IMR-90 (cell line): ENCODE data around the gene FANCF. TPM values are rescaled to one million over a fixed set of nuclear protein-coding genes. Genes with fewer than 3 reads are reported as not detected.

ENCODE experiments used
- ATAC-seq: fragments of 200-7000 bp; cut with Tn5 transposase; 2 replicates; pipeline ENCODE4 v1.9.1; 2020; ENCODE audit warnings: low read depth, mild to moderate bottlenecking, moderate library complexity
- BruUV-seq: library from RNA; stranded (reverse); fragments of 400-500 nt; replicated peaks from 2 replicates; lab custom pipeline; 2021; lab: Mats Ljungman, UMichigan
- CTCF ChIA-PET: fragments of 300-600 bp; formaldehyde crosslinking; extraction: SDS; loops from one replicate; lab custom pipeline; 2021; ENCODE audit warnings: antibody characterized with exemption; lab: Yijun Ruan, JAX
- POLR2A ChIA-PET: fragments of 300-600 bp; sonication (Branson Sonifier 250); formaldehyde crosslinking; loops from one replicate; lab custom pipeline; 2022; ENCODE audit warnings: antibody characterized with exemption; ENCODE audit not compliant: unreplicated experiment; lab: Charles Lee
- DNase-seq: peaks from one replicate; pipeline ENCODE4 v3.0.0; 2013
- H2AFZ ChIP-seq: replicated peaks from 2 replicates; pipeline ENCODE3; 2013; ENCODE audit warnings: low read length, mild to moderate bottlenecking; ENCODE audit not compliant: poor library complexity
- H2AK5ac ChIP-seq: 2 replicates; pipeline ENCODE4 v1.6.1; 2013; ENCODE audit warnings: low read depth, low read length, inconsistent platforms
- H2AK9ac ChIP-seq: replicated peaks from 2 replicates; pipeline ENCODE3; 2013; ENCODE audit warnings: mild to moderate bottlenecking, low read depth, low read length, moderate library complexity; ENCODE audit not compliant: poor library complexity
- H2BK120ac ChIP-seq: 2 replicates; pipeline ENCODE4 v1.6.1; 2013; ENCODE audit warnings: low read depth, low read length, inconsistent platforms
- H2BK15ac ChIP-seq: 3 replicates; pipeline ENCODE4 v1.6.1; 2013; ENCODE audit warnings: low read depth, low read length, inconsistent platforms
- H2BK20ac ChIP-seq: 2 replicates; pipeline ENCODE4 v1.6.1; 2013; ENCODE audit warnings: low read depth, mild to moderate bottlenecking, inconsistent platforms, low read length, moderate library complexity
- H2BK5ac ChIP-seq: 2 replicates; pipeline ENCODE4 v1.6.1; 2013; ENCODE audit warnings: mild to moderate bottlenecking, low read depth, low read length, inconsistent platforms; ENCODE audit not compliant: poor library complexity, severe bottlenecking
- H3K14ac ChIP-seq: replicated peaks from 2 replicates; pipeline ENCODE4 v1.6.1; 2013; ENCODE audit warnings: low read depth, low read length, inconsistent platforms
- H3K18ac ChIP-seq: 2 replicates; pipeline ENCODE4 v1.6.1; 2013; ENCODE audit warnings: low read depth, low read length, control low read depth
- H3K23ac ChIP-seq: 2 replicates; pipeline ENCODE4 v1.6.1; 2013; ENCODE audit warnings: low read depth, low read length, inconsistent platforms
- H3K27ac ChIP-seq: 2 replicates; pipeline ENCODE4 v1.5.1; 2013; ENCODE audit warnings: mild to moderate bottlenecking, control low read depth, low read length; ENCODE audit not compliant: insufficient read depth
- H3K27me3 ChIP-seq: 2 replicates; pipeline ENCODE4 v1.6.1; 2013; ENCODE audit warnings: low read length; ENCODE audit not compliant: control insufficient read depth, insufficient read depth
- H3K36me3 ChIP-seq: 2 replicates; pipeline ENCODE4 v1.6.1; 2013; ENCODE audit warnings: low read length, mixed read lengths; ENCODE audit not compliant: control insufficient read depth, insufficient read depth
- H3K4ac ChIP-seq: 2 replicates; pipeline ENCODE4 v1.6.1; 2013; ENCODE audit warnings: low read depth, low read length, inconsistent platforms
- H3K4me1 ChIP-seq: 2 replicates; pipeline ENCODE4 v1.6.1; 2013; ENCODE audit warnings: low read length, mixed read lengths; ENCODE audit not compliant: control insufficient read depth, insufficient read depth
- H3K4me2 ChIP-seq: 2 replicates; pipeline ENCODE4 v1.6.1; 2013; ENCODE audit warnings: low read depth, mild to moderate bottlenecking, control low read depth, low read length, moderate library complexity
- H3K4me3 ChIP-seq: 2 replicates; pipeline ENCODE4 v1.5.1; 2013; ENCODE audit warnings: low read depth, mild to moderate bottlenecking, control low read depth, low read length, moderate library complexity; ENCODE audit not compliant: insufficient read depth
- H3K56ac ChIP-seq: 2 replicates; pipeline ENCODE4 v1.6.1; 2013; ENCODE audit warnings: low read length, inconsistent platforms; ENCODE audit not compliant: insufficient read depth; ENCODE audit errors: extremely low read depth
- H3K79me1 ChIP-seq, 2 experiments: 2 replicates each; pipeline ENCODE4 v1.6.1; 2013; ENCODE audit warnings: low read length in 2 of 2, inconsistent platforms in 1 of 2, low read depth in 1 of 2
- H3K9ac ChIP-seq: 2 replicates; pipeline ENCODE4 v1.6.1; 2013; ENCODE audit warnings: low read depth, low read length, control low read depth
- H3K9me1 ChIP-seq: 2 replicates; pipeline ENCODE4 v1.6.1; 2013; ENCODE audit warnings: low read length, inconsistent platforms; ENCODE audit not compliant: insufficient read depth
- H3K9me3 ChIP-seq: 2 replicates; pipeline ENCODE4 v1.6.1; 2013; ENCODE audit warnings: low read length; ENCODE audit not compliant: control insufficient read depth, insufficient read depth
- H4K20me1 ChIP-seq: 2 replicates; pipeline ENCODE4 v1.6.1; 2013; ENCODE audit warnings: low read length, inconsistent platforms; ENCODE audit not compliant: insufficient read depth
- H4K5ac ChIP-seq: 2 replicates; pipeline ENCODE4 v1.6.1; 2013; ENCODE audit warnings: mild to moderate bottlenecking, low read depth, low read length, control low read depth
- H4K8ac ChIP-seq, 2 experiments: 2 replicates each; pipeline ENCODE4 v1.6.1; 2013; ENCODE audit warnings: low read depth in 2 of 2, low read length in 2 of 2, control low read depth in 1 of 2, inconsistent platforms in 1 of 2
- H4K91ac ChIP-seq: 2 replicates; pipeline ENCODE4 v1.6.1; 2013; ENCODE audit warnings: low read depth, low read length, inconsistent platforms; ENCODE audit not compliant: insufficient read depth
- CHD1 ChIP-seq: IDR thresholded peaks from 2 replicates; pipeline ENCODE4 v1.6.1; 2012; ENCODE audit warnings: low read depth, low read length, improper control_type of control experiment
- NFE2L2 ChIP-seq: fragments of 150-350 bp; IDR thresholded peaks from 2 replicates; pipeline ENCODE4 v1.6.1; 2016; ENCODE audit warnings: low read depth, mild to moderate bottlenecking, low read length
- WGBS, 2 experiments: methylation state at CpG; one replicate each; pipeline versions ENCODE4 v1.1.5 to v1.1.7; 2013; ENCODE audit warnings: missing lambda C conversion rate in 2 of 2; ENCODE audit not compliant: insufficient read length in 1 of 2; ENCODE audit errors: extremely low coverage in 2 of 2; 5-methylcytosine and 5-hydroxymethylcytosine counted together
- dilution Hi-C: fragments of 300-500 bp; cut with HindIII; formaldehyde crosslinking; loops from one replicate; pipeline ENCODE4 v1.14.3; 2018; ENCODE audit warnings: low sequenced_read_pairs; ENCODE audit not compliant: unreplicated experiment
- in situ Hi-C: fragments of 300-500 bp; cut with MboI; formaldehyde crosslinking; loops from 3 replicates; pipeline ENCODE4 v1.14.3; 2019; ENCODE audit warnings: low sequenced_read_pairs, inconsistent platforms, mixed read lengths
- intact Hi-C: fragments of 100-400 bp; cut with micrococcal nuclease; formaldehyde crosslinking; loops from 2 replicates; pipeline ENCODE4 v1.10.0; 2022
- polyA plus RNA-seq, 3 experiments: library from polyadenylated mRNA; depleted of rRNA; stranded (reverse); fragments of >200 nt; gene quantifications; 2 replicates each; pipeline ENCODE4 v1.2.3, GENCODE V29; 2012; ENCODE audit warnings: low replicate concordance in 1 of 3
- total RNA-seq: library from RNA; depleted of rRNA; stranded (reverse); fragments of >200 nt; gene quantifications from 2 replicates; pipeline ENCODE4 v1.2.3, GENCODE V29; 2012

Gene FANCF
- total and polyA plus RNA-seq, 2 of the 4 experiments (the other 2 are of a cell fraction), result 3.3 to 5.6 TPM

DNA sequence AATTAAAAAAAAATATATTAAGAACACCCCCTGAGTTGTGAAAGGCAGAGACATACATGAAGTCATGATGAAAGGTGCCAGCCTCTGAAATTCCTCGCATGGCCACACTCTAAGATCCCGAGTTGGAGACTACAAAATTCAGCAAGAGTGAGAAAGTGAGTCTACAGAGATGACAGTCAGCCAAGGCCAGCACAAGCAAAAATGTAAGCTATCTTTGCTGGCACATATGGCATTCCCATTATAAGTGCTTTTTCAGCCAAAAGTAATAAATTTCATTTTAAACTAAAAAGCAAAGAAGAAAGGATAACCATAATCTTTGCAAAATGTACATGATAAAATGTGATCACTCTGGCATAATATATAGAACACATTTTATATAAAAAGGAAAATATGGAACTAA, 40.6 kb downstream of the FANCF start:
- H3K4me3 ChIP-seq, result no peak overlapping the region
- H3K4me1 ChIP-seq, result no peaks in the 10 kb centered on the region
- H3K18ac ChIP-seq, result no peak overlapping the region
- no peaks in the 10 kb centered on the region for H3K9me3 ChIP-seq
- BruUV-seq, result no TSS peak
- ATAC-seq (no peak), DNase-seq (no peak)
- no peak overlapping the region for H3K4me2 ChIP-seq
- no peaks in the 10 kb centered on the region for H3K27me3 ChIP-seq
- intact Hi-C loops (no loop called here), in situ Hi-C loops (no loop called here), dilution Hi-C loops (no loop called here)
- no peaks in the 10 kb centered on the region for H4K20me1 ChIP-seq
- no peak overlapping the region for H2BK15ac ChIP-seq
- no peak overlapping the region for H3K23ac ChIP-seq
- H3K36me3 ChIP-seq, result no peaks in the 10 kb centered on the region
- H2AK5ac ChIP-seq, result no peak overlapping the region
- no peak overlapping the region for H3K27ac ChIP-seq
- no peak overlapping the region for H3K4ac ChIP-seq
- 60% methylated on average over 1 of the region's 2 CpGs; no CpG with 5 or more reads in 1 of the 2 experiments for WGBS, 2 experiments
- H2AK9ac ChIP-seq, result no peak overlapping the region
- TF ChIP-seq NFE2L2, result no peak
- no peak for TF ChIP-seq CHD1
- no peak overlapping the region for H2BK5ac ChIP-seq
- H4K8ac ChIP-seq, result no peak overlapping the region
- no peaks in the 10 kb centered on the region for H3K9me1 ChIP-seq
- H4K91ac ChIP-seq, result no peak overlapping the region
- H3K9ac ChIP-seq, result no peak overlapping the region
- ChIA-PET POLR2A (no interaction called here), CTCF (interaction anchor here (0.5 kb wide), 1 partner anchor 27 kb away, joined by 3 read pairs; no protein-coding TSS in a partner anchor)
- H3K79me1 ChIP-seq, result no peaks in the 10 kb centered on the region
- H3K14ac ChIP-seq, result no peak overlapping the region
- no peak overlapping the region for H2BK120ac ChIP-seq
- H2AFZ ChIP-seq, result no peak overlapping the region
- no peak overlapping the region for H3K56ac ChIP-seq
- H2BK20ac ChIP-seq, result no peak overlapping the region
- H4K5ac ChIP-seq, result no peak overlapping the region
